ENCODE results near the gene EPB41L4A.

The EPB41L4A gene

GRCh38 chr5:112344540-112344939 is 74.5 kb downstream of the EPB41L4A start:
- H3K4me1 Mint-ChIP-seq: no peaks in the 10 kb centered on the region
- no peak for DNase-seq (ENCODE audit: low spot score in 2 of 2)
- no peak overlapping the region for H3K4me3 Mint-ChIP-seq
- H3K27me3 Mint-ChIP-seq: no peaks in the 10 kb centered on the region
- no peak overlapping the region for H3K27ac Mint-ChIP-seq (ENCODE audit: low read depth)
- H3K9me3 Mint-ChIP-seq: no peaks in the 10 kb centered on the region
- H3K36me3 Mint-ChIP-seq (ENCODE audit: insufficient read depth): no peaks in the 10 kb centered on the region
- ATAC-seq (replicated peaks; ENCODE audit: extremely low read depth, poor library complexity, severe bottlenecking): no peak

- Mint-ChIP-seq H3K27ac (ENCODE audit: low read depth) (no peak overlapping the region), H3K4me1 (no peaks in the 10 kb centered on the region), H3K9me3 (no peaks in the 10 kb centered on the region), H3K36me3 (ENCODE audit: insufficient read depth) (no peaks in the 10 kb centered on the region), H3K27me3 (peaks cover 12% of the 10 kb centered on the region), H3K4me3 (no peak overlapping the region)
- DNase-seq (ENCODE audit: low spot score in 2 of 2): no peak
- ATAC-seq (replicated peaks; ENCODE audit: extremely low read depth, poor library complexity, severe bottlenecking): no peak
Measured at GRCh38 chr5:112342389-112342788, 76.7 kb downstream of the EPB41L4A start.

GRCh38 chr5:112339761-112340160 is 79.3 kb downstream of the EPB41L4A start:
- no peak overlapping the region for H3K4me3 Mint-ChIP-seq
- H3K4me1 Mint-ChIP-seq: no peaks in the 10 kb centered on the region
- peaks cover 12% of the 10 kb centered on the region for H3K27me3 Mint-ChIP-seq
- DNase-seq (ENCODE audit: low spot score in 2 of 2) (no peak), ATAC-seq (replicated peaks; ENCODE audit: extremely low read depth, poor library complexity, severe bottlenecking) (no peak)
- H3K9me3 Mint-ChIP-seq: no peaks in the 10 kb centered on the region
- no peak overlapping the region for H3K27ac Mint-ChIP-seq (ENCODE audit: low read depth)
- no peaks in the 10 kb centered on the region for H3K36me3 Mint-ChIP-seq (ENCODE audit: insufficient read depth)

- no peaks in the 10 kb centered on the region for H3K9me3 Mint-ChIP-seq
- H3K4me3 Mint-ChIP-seq: no peak overlapping the region
- no peak overlapping the region for H3K27ac Mint-ChIP-seq (ENCODE audit: low read depth)
- ATAC-seq (replicated peaks; ENCODE audit: extremely low read depth, poor library complexity, severe bottlenecking): no peak
- H3K4me1 Mint-ChIP-seq: no peaks in the 10 kb centered on the region
- no peaks in the 10 kb centered on the region for H3K36me3 Mint-ChIP-seq (ENCODE audit: insufficient read depth)
- H3K27me3 Mint-ChIP-seq: peaks cover 12% of the 10 kb centered on the region
- no peak for DNase-seq (ENCODE audit: low spot score in 2 of 2)
Measured at GRCh38 chr5:112338681-112339337, 80.3 kb downstream of the EPB41L4A start.

- DNase-seq (ENCODE audit: low spot score in 2 of 2) (no peak), ATAC-seq (replicated peaks; ENCODE audit: extremely low read depth, poor library complexity, severe bottlenecking) (no peak)
- Mint-ChIP-seq H3K4me1 (no peaks in the 10 kb centered on the region), H3K9me3 (no peaks in the 10 kb centered on the region), H3K27me3 (peaks cover 6% of the 10 kb centered on the region), H3K4me3 (no peak overlapping the region), H3K36me3 (ENCODE audit: insufficient read depth) (no peaks in the 10 kb centered on the region), H3K27ac (ENCODE audit: low read depth) (no peak overlapping the region)
Measured at GRCh38 chr5:112333331-112333781, 85.7 kb downstream of the EPB41L4A start.

- Mint-ChIP-seq H3K36me3 (ENCODE audit: insufficient read depth) (no peaks in the 10 kb centered on the region), H3K27ac (ENCODE audit: low read depth) (no peak overlapping the region), H3K4me1 (no peaks in the 10 kb centered on the region), H3K27me3 (no peaks in the 10 kb centered on the region), H3K4me3 (no peak overlapping the region), H3K9me3 (no peaks in the 10 kb centered on the region)
- ATAC-seq (replicated peaks; ENCODE audit: extremely low read depth, poor library complexity, severe bottlenecking) (no peak), DNase-seq (ENCODE audit: low spot score in 2 of 2) (no peak)
Measured at GRCh38 chr5:112331892-112332291, 87.2 kb downstream of the EPB41L4A start.

GRCh38 chr5:112329419-112330090 is 89.5 kb downstream of the EPB41L4A start:
- no peak overlapping the region for H3K27ac Mint-ChIP-seq (ENCODE audit: low read depth)
- no peak overlapping the region for H3K4me3 Mint-ChIP-seq
- peak; percentile 52 for ATAC-seq (replicated peaks; ENCODE audit: extremely low read depth, poor library complexity, severe bottlenecking)
- no peaks in the 10 kb centered on the region for H3K4me1 Mint-ChIP-seq
- DNase-seq (ENCODE audit: low spot score in 2 of 2): no peak
- H3K9me3 Mint-ChIP-seq: no peaks in the 10 kb centered on the region
- H3K36me3 Mint-ChIP-seq (ENCODE audit: insufficient read depth): no peaks in the 10 kb centered on the region
- no peaks in the 10 kb centered on the region for H3K27me3 Mint-ChIP-seq

- no peaks in the 10 kb centered on the region for H3K9me3 Mint-ChIP-seq
- DNase-seq (ENCODE audit: low spot score in 2 of 2) (no peak), ATAC-seq (replicated peaks; ENCODE audit: extremely low read depth, poor library complexity, severe bottlenecking) (no peak)
- no peaks in the 10 kb centered on the region for H3K4me1 Mint-ChIP-seq
- no peaks in the 10 kb centered on the region for H3K36me3 Mint-ChIP-seq (ENCODE audit: insufficient read depth)
- H3K27ac Mint-ChIP-seq (ENCODE audit: low read depth): no peak overlapping the region
- no peak overlapping the region for H3K4me3 Mint-ChIP-seq
- peaks cover 29% of the 10 kb centered on the region for H3K27me3 Mint-ChIP-seq
Measured at GRCh38 chr5:112323166-112323565, 95.9 kb downstream of the EPB41L4A start.

- Mint-ChIP-seq H3K27me3 (peaks cover 29% of the 10 kb centered on the region), H3K36me3 (ENCODE audit: insufficient read depth) (no peaks in the 10 kb centered on the region), H3K4me1 (no peaks in the 10 kb centered on the region), H3K4me3 (no peak overlapping the region), H3K9me3 (no peaks in the 10 kb centered on the region), H3K27ac (ENCODE audit: low read depth) (no peak overlapping the region)
- ATAC-seq (replicated peaks; ENCODE audit: extremely low read depth, poor library complexity, severe bottlenecking) (no peak), DNase-seq (ENCODE audit: low spot score in 2 of 2) (no peak)
Measured at GRCh38 chr5:112320408-112320807, 98.7 kb downstream of the EPB41L4A start.

GRCh38 chr5:112318346-112318745 is 100.7 kb downstream of the EPB41L4A start:
- Mint-ChIP-seq H3K36me3 (ENCODE audit: insufficient read depth) (no peaks in the 10 kb centered on the region), H3K4me3 (no peak overlapping the region), H3K27me3 (peaks cover 29% of the 10 kb centered on the region), H3K27ac (ENCODE audit: low read depth) (no peak overlapping the region), H3K9me3 (no peaks in the 10 kb centered on the region), H3K4me1 (no peaks in the 10 kb centered on the region)
- ATAC-seq (replicated peaks; ENCODE audit: extremely low read depth, poor library complexity, severe bottlenecking) (no peak), DNase-seq (ENCODE audit: low spot score in 2 of 2) (no peak)

- Mint-ChIP-seq H3K36me3 (ENCODE audit: insufficient read depth) (no peaks in the 10 kb centered on the region), H3K27me3 (peaks cover 29% of the 10 kb centered on the region), H3K9me3 (no peaks in the 10 kb centered on the region), H3K4me1 (no peaks in the 10 kb centered on the region), H3K27ac (ENCODE audit: low read depth) (no peak overlapping the region), H3K4me3 (no peak overlapping the region)
- ATAC-seq (replicated peaks; ENCODE audit: extremely low read depth, poor library complexity, severe bottlenecking) (no peak), DNase-seq (ENCODE audit: low spot score in 2 of 2) (no peak)
Measured at GRCh38 chr5:112317866-112318265, 101.2 kb downstream of the EPB41L4A start.

- no peak for DNase-seq (ENCODE audit: low spot score in 2 of 2)
- H3K27me3 Mint-ChIP-seq: peaks cover 30% of the 10 kb centered on the region
- H3K4me1 Mint-ChIP-seq: no peaks in the 10 kb centered on the region
- no peak overlapping the region for H3K27ac Mint-ChIP-seq (ENCODE audit: low read depth)
- ATAC-seq (replicated peaks; ENCODE audit: extremely low read depth, poor library complexity, severe bottlenecking): no peak
- H3K4me3 Mint-ChIP-seq: no peak overlapping the region
- no peaks in the 10 kb centered on the region for H3K36me3 Mint-ChIP-seq (ENCODE audit: insufficient read depth)
- H3K9me3 Mint-ChIP-seq: no peaks in the 10 kb centered on the region
Measured at GRCh38 chr5:112316731-112317130, 102.3 kb downstream of the EPB41L4A start.

GRCh38 chr5:112316006-112316405 is 103.1 kb downstream of the EPB41L4A start:
- Mint-ChIP-seq H3K27me3 (peaks cover 35% of the 10 kb centered on the region), H3K4me1 (no peaks in the 10 kb centered on the region), H3K4me3 (no peak overlapping the region), H3K9me3 (no peaks in the 10 kb centered on the region), H3K27ac (ENCODE audit: low read depth) (no peak overlapping the region), H3K36me3 (ENCODE audit: insufficient read depth) (no peaks in the 10 kb centered on the region)
- ATAC-seq (replicated peaks; ENCODE audit: extremely low read depth, poor library complexity, severe bottlenecking) (no peak), DNase-seq (ENCODE audit: low spot score in 2 of 2) (no peak)

Data from central memory CD8-positive, alpha-beta T cell (primary cell).